HEK293T (cell line): ENCODE measurements around the gene GSN.

Source experiments
- ARNT ChIP-seq: fragments of 450-650 bp; IDR thresholded peaks from 2 replicates; pipeline ENCODE4 v1.6.1; 2017; ENCODE audit warnings: mild to moderate bottlenecking
- BHLHE40 ChIP-seq: fragments of 450-650 bp; IDR thresholded peaks from 2 replicates; pipeline ENCODE4 v1.6.1; 2016; ENCODE audit warnings: mild to moderate bottlenecking, moderate library complexity, borderline replicate concordance
- ELF4 ChIP-seq: fragments of 450-650 bp; IDR thresholded peaks from 2 replicates; pipeline ENCODE4 v1.6.1; 2017; ENCODE audit warnings: antibody characterized with exemption
- FOXA1 ChIP-seq: fragments of 450-650 bp; IDR thresholded peaks from 2 replicates; pipeline ENCODE4 v1.6.1; 2016; ENCODE audit warnings: mild to moderate bottlenecking
- FOXM1 ChIP-seq: fragments of 450-650 bp; IDR thresholded peaks from 2 replicates; pipeline ENCODE4 v1.6.1; 2017; ENCODE audit warnings: mild to moderate bottlenecking, borderline replicate concordance
- HDGF ChIP-seq: fragments of 450-650 bp; IDR thresholded peaks from 2 replicates; pipeline ENCODE4 v1.6.1; 2017; ENCODE audit warnings: antibody characterized with exemption, borderline replicate concordance
- L3MBTL2 ChIP-seq: fragments of 450-650 bp; conservative IDR thresholded peaks from 2 replicates; pipeline ENCODE4 v1.6.1; 2016; ENCODE audit warnings: mild to moderate bottlenecking
- NFRKB ChIP-seq: fragments of 450-650 bp; IDR thresholded peaks from 2 replicates; pipeline ENCODE4 v1.6.1; 2016; ENCODE audit warnings: mild to moderate bottlenecking, moderate library complexity
- PKNOX1 ChIP-seq: fragments of 450-650 bp; IDR thresholded peaks from 2 replicates; pipeline ENCODE4 v1.6.1; 2016
- SP1 ChIP-seq: fragments of 450-650 bp; IDR thresholded peaks from 2 replicates; pipeline ENCODE4 v1.6.1; 2017
- SUZ12 ChIP-seq: fragments of 450-650 bp; IDR thresholded peaks from 2 replicates; pipeline ENCODE4 v1.6.1; 2016; ENCODE audit warnings: mild to moderate bottlenecking
- TARDBP ChIP-seq: fragments of 450-650 bp; IDR thresholded peaks from 2 replicates; pipeline ENCODE4 v1.6.1; 2016
- ZNF384 ChIP-seq: fragments of 450-650 bp; IDR thresholded peaks from 2 replicates; pipeline ENCODE4 v1.6.1; 2016

GRCh38 chr9:121218357-121219027 is 49.5 kb upstream of the GSN start:
- TF ChIP-seq TARDBP, result no peak
- no peak for TF ChIP-seq ARNT
- TF ChIP-seq FOXA1, result no peak
- TF ChIP-seq SP1, result no peak
- TF ChIP-seq BHLHE40, result no peak
- TF ChIP-seq HDGF, result no peak
- no peak for TF ChIP-seq FOXM1
- TF ChIP-seq NFRKB, result no peak
- no peak for TF ChIP-seq PKNOX1
- TF ChIP-seq ELF4, result no peak
- no peak for TF ChIP-seq L3MBTL2
- TF ChIP-seq ZNF384, result no peak
- TF ChIP-seq SUZ12, result no peak
